Kidney (tissue), 14 donors: ENCODE data around the gene RPTOR. TPM values are rescaled to one million over a fixed set of nuclear protein-coding genes. Genes with fewer than 3 reads are reported as not detected.

ENCODE experiments used
- DNase-seq, 5 donors: peaks; one replicate each; pipeline ENCODE4 v3.0.0-alpha.2; 2013 to 2020
- FAIRE-seq: peaks from 2 replicates; lab custom pipeline; 2012; peaks lifted over from hg19 to GRCh38; lab: Jason Lieb, UNC
- H3K27ac ChIP-seq, 2 donors: one replicate each; pipeline ENCODE4 v1.7.0; 2013; ENCODE audit warnings: low read depth in 2 of 2, low read length in 2 of 2, inconsistent platforms in 1 of 2
- H3K27me3 ChIP-seq: one replicate; pipeline ENCODE4 v1.7.1; 2013; ENCODE audit warnings: low read length, inconsistent platforms; ENCODE audit not compliant: control insufficient read depth, insufficient read depth
- H3K36me3 ChIP-seq, 3 donors: one replicate each; pipeline versions ENCODE4 v1.7.0 to v1.7.1; 2013; ENCODE audit warnings: low read length in 3 of 3, control low read depth in 1 of 3, inconsistent platforms in 1 of 3; ENCODE audit not compliant: insufficient read depth in 3 of 3, control insufficient read depth in 2 of 3
- H3K4me1 ChIP-seq, 3 donors: one replicate each; pipeline versions ENCODE4 v1.7.0 to v1.7.1; 2013; ENCODE audit warnings: low read length in 3 of 3, inconsistent platforms in 1 of 3, low read depth in 1 of 3; ENCODE audit not compliant: control insufficient read depth in 2 of 3, insufficient read depth in 2 of 3
- H3K4me3 ChIP-seq, 3 donors: one replicate each; pipeline versions ENCODE4 v1.7.0 to v1.8.1; 2013; ENCODE audit warnings: low read length in 3 of 3, control low read depth in 1 of 3, inconsistent platforms in 1 of 3
- H3K9ac ChIP-seq, 3 donors: one replicate each; pipeline versions ENCODE4 v1.7.0 to v1.7.1; 2013; ENCODE audit warnings: low read length in 3 of 3, control low read depth in 1 of 3, inconsistent platforms in 1 of 3
- H3K9me3 ChIP-seq, 3 donors: one replicate each; pipeline versions ENCODE4 v1.7.0 to v1.7.1; 2013; ENCODE audit warnings: low read length in 3 of 3, control low read depth in 1 of 3, inconsistent platforms in 1 of 3; ENCODE audit not compliant: control insufficient read depth in 2 of 3, insufficient read depth in 1 of 3
- intact Hi-C: fragments of 100-400 bp; cut with DNase I; formaldehyde crosslinking; loops from one replicate; pipeline ENCODE4 v1.11.1; 2022
- polyA plus RNA-seq: library from polyadenylated mRNA; stranded (reverse); fragments of 350-450 nt; fragmentation: Illumina TruSeq; extraction: RNeasy Lipid Tissue Mini Kit (QIAGEN cat#74804); gene quantifications from one replicate; pipeline ENCODE4 v1.2.3, GENCODE V29; 2014; ENCODE audit warnings: low read depth, low replicate concordance; ENCODE audit not compliant: insufficient read depth
- total RNA-seq: library from RNA; stranded (reverse); fragmentation: NEBNext Ultra II Directional; extraction: Animal tissue kit (Norgen Biotek cat#: 25700); gene quantifications from one replicate; pipeline ENCODE4 v1.2.1, GENCODE V29; 2021
- TF ChIP-seq, protein P1 (sequence below): IDR thresholded peaks from 3 replicates; pipeline ENCODE4 v1.5.1; 2012; ENCODE audit warnings: mild to moderate bottlenecking, moderate library complexity, borderline replicate concordance; ENCODE audit not compliant: insufficient read depth; ENCODE audit errors: extremely low read depth
- donor health status: control.
- donor health status: control.
- donor health status: control.
- donor health status: control.
- donor health status: control.
- donor health status: DM: yes; HTN: yes; CAD: no.
- donor health status: Normal renal cell carcinoma (clear cell type).

RPTOR gene
- total and polyA plus RNA-seq, 2 donors from 2014 or later = 5.5 to 37.6 TPM

DNA sequence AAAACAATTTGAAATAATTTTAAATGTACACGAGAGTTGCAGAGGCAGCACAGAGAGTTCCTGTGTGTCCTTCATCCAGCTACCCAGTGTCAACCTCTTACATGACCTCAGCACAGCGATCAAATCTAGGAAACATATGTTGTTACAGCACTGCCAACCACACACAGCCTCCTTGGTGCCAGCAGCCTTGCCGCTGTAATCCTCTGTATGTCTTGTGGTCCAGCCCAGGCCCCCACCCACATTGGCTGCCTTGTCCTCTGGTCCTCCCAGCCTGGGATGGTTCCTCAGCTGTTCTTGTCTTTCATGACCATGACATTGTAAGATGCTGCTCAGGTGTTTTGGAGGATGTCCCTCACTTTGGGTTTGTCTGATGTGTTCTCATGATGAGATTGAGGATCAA, 178.0 kb downstream of the RPTOR start:
- intact Hi-C loops = no loop called here
- DNase-seq (no peak), FAIRE-seq (no peak)
- TF ChIP-seq, protein P1, sequence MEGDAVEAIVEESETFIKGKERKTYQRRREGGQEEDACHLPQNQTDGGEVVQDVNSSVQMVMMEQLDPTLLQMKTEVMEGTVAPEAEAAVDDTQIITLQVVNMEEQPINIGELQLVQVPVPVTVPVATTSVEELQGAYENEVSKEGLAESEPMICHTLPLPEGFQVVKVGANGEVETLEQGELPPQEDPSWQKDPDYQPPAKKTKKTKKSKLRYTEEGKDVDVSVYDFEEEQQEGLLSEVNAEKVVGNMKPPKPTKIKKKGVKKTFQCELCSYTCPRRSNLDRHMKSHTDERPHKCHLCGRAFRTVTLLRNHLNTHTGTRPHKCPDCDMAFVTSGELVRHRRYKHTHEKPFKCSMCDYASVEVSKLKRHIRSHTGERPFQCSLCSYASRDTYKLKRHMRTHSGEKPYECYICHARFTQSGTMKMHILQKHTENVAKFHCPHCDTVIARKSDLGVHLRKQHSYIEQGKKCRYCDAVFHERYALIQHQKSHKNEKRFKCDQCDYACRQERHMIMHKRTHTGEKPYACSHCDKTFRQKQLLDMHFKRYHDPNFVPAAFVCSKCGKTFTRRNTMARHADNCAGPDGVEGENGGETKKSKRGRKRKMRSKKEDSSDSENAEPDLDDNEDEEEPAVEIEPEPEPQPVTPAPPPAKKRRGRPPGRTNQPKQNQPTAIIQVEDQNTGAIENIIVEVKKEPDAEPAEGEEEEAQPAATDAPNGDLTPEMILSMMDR = no peak
- no peak overlapping the region for H3K9ac ChIP-seq
- H3K4me1 ChIP-seq = peaks cover 0 to 15% (median 0%) of the 10 kb centered on the region in 3 donors
- H3K27ac ChIP-seq = no peak overlapping the region
- H3K36me3 ChIP-seq = no peaks in the 10 kb centered on the region
- H3K4me3 ChIP-seq = no peak overlapping the region
- H3K9me3 ChIP-seq = no peaks in the 10 kb centered on the region
- H3K27me3 ChIP-seq = no peaks in the 10 kb centered on the region

DNA sequence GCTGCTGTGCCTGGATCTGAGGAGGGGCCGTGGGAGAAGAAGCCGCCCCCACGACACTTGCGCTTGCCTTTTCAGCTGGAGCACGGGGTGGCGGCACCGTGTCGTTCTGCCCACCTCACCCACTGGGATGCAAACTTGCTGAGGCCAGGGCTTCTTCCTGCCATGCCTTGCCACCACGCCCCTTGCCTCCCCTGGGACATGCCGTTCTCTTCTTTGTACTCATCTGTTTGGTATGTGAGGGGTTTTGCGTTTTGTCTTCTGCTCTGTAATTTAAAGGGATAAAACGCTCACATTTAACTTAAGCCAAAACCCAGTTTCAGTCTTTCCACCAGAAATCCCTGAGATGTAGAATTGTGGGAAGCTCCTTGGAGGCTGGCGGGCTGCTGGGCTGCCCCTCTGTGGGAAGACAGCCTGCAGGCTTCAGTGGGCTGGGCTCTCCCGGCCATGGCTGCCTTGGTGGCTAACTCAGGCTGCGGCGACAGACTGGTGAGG, 180.2 kb downstream of the RPTOR start:
- no peak for FAIRE-seq
- Histone ChIP-seq H3K36me3 (no peaks in the 10 kb centered on the region), H3K27ac (no peak overlapping the region), H3K9ac (no peak overlapping the region), H3K4me1 (peaks cover 0 to 15% (median 0%) of the 10 kb centered on the region in 3 donors), H3K4me3 (no peak overlapping the region), H3K9me3 (no peaks in the 10 kb centered on the region), H3K27me3 (no peaks in the 10 kb centered on the region)
- no peak for DNase-seq
- intact Hi-C loops = no loop called here
- TF ChIP-seq, protein P1 = no peak

DNA sequence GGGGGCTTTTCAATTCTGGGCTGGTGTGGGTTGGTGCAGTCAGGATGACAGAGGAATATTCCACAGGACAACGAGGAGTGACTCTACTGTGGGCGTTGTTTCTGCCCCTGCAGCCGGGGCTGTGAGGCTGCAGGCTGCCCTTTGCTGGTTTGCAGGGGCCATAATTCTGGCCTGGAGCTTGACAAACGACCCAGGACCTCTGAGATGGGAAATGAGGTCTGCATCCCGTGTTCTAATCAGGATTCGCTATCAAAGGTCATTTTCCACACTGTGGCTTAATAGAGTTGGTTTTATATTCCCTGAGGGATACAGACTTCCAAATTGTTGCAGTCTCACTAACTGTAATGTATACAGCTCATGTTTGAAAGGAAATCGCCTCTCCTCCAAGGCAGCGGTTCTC, 180.9 kb downstream of the RPTOR start:
- TF ChIP-seq, protein P1 = no peak
- Histone ChIP-seq H3K9ac (no peak overlapping the region), H3K36me3 (no peaks in the 10 kb centered on the region), H3K27me3 (no peaks in the 10 kb centered on the region), H3K4me3 (no peak overlapping the region), H3K27ac (no peak overlapping the region), H3K9me3 (no peaks in the 10 kb centered on the region), H3K4me1 (peaks cover 0 to 14% (median 0%) of the 10 kb centered on the region in 3 donors)
- FAIRE-seq (no peak), DNase-seq (peak in 2 of 5 donors; percentile 52 to 68)
- intact Hi-C loops = no loop called here
